K562 (cell line): ENCODE results near the gene ZNHIT3. TPM values are rescaled to one million over a fixed set of nuclear protein-coding genes. Genes with fewer than 3 reads are reported as not detected.
A peak's percentile ranks its signal among the peaks of the same experiment; 100 is the strongest.

ENCODE experiments used
- ASH1L ChIP-seq: fragments of 450-650 bp; IDR thresholded peaks from 2 replicates; pipeline ENCODE4 v1.6.1; 2018; ENCODE audit warnings: borderline replicate concordance, mild to moderate bottlenecking, low read depth; ENCODE audit not compliant: partially characterized antibody
- BMI1 ChIP-seq: fragments of 150-350 bp; IDR thresholded peaks from 2 replicates; pipeline ENCODE4 v1.6.1; 2014; ENCODE audit warnings: low read length
- BRF1 ChIP-seq: IDR thresholded peaks from 3 replicates; pipeline ENCODE4 v1.6.1; 2011; ENCODE audit warnings: borderline replicate concordance, mild to moderate bottlenecking; ENCODE audit not compliant: insufficient read length; ENCODE audit errors: extremely low read depth
- CBX8 ChIP-seq: fragments of 200-600 bp; sonication (generic); IDR thresholded peaks from 2 replicates; pipeline ENCODE4 v1.6.1; 2012; ENCODE audit warnings: borderline replicate concordance, mixed run types, low read depth, mild to moderate bottlenecking, moderate library complexity, mixed read lengths, low read length, control low read depth, inconsistent platforms; ENCODE audit not compliant: poor library complexity, severe bottlenecking; ENCODE audit errors: extremely low read depth
- FIP1L1 ChIP-seq: fragments of 200-400 bp; formaldehyde crosslinking; IDR thresholded peaks from 2 replicates; pipeline ENCODE4 v1.6.1; 2018; ENCODE audit warnings: mild to moderate bottlenecking, low read depth, low read length; ENCODE audit not compliant: poor library complexity, severe bottlenecking
- FOSL1 ChIP-seq: fragments of 200-800 bp; sonication (Bioruptor generic); conservative IDR thresholded peaks from 2 replicates; pipeline ENCODE4 v1.6.1; 2016; ENCODE audit warnings: missing genetic modification characterization, missing compliant biosample characterization
- KLF10 ChIP-seq: fragments of 250-450 bp; sonication (Bioruptor Pico); IDR thresholded peaks from 2 replicates; pipeline ENCODE4 v1.6.1; 2021; ENCODE audit warnings: matching md5 sums
- NFATC3 ChIP-seq: fragments of 450-650 bp; IDR thresholded peaks from 2 replicates; pipeline ENCODE4 v1.6.1; 2017; ENCODE audit warnings: mild to moderate bottlenecking
- NR2C2 ChIP-seq, 2 experiments: fragments of 200-800 bp in 1 of 2; sonication (Bioruptor generic) in 1 of 2; sonication (generic) in 1 of 2; formaldehyde crosslinking in 1 of 2; IDR thresholded peaks; 2 replicates each; pipeline versions ENCODE4 v1.6.1 to v1.8.0; 2016 to 2022; ENCODE audit warnings: mild to moderate bottlenecking in 1 of 2, missing compliant biosample characterization in 1 of 2, missing genetic modification characterization in 1 of 2, missing genetic modification reagents in 1 of 2
- POLR2AphosphoS5 ChIP-seq: IDR thresholded peaks from 2 replicates; pipeline ENCODE4 v1.6.1; 2011; ENCODE audit warnings: mild to moderate bottlenecking, low read depth, low read length, moderate library complexity; ENCODE audit not compliant: control insufficient read depth, insufficient read depth
- POLR2B ChIP-seq: fragments of 450-650 bp; IDR thresholded peaks from 2 replicates; pipeline ENCODE4 v1.6.1; 2018; ENCODE audit warnings: low read depth; ENCODE audit not compliant: partially characterized antibody
- RBM34 ChIP-seq: fragments of 200-400 bp; formaldehyde crosslinking; IDR thresholded peaks from 2 replicates; pipeline ENCODE4 v1.6.1; 2018; ENCODE audit warnings: low read length, borderline replicate concordance; ENCODE audit not compliant: insufficient read depth
- SETDB1 ChIP-seq: IDR thresholded peaks from one replicate; pipeline ENCODE4 v1.6.1; 2012; ENCODE audit warnings: low read length, control low read depth, inconsistent platforms
- SIN3B ChIP-seq: fragments of 450-650 bp; IDR thresholded peaks from 2 replicates; pipeline ENCODE4 v1.6.1; 2017; ENCODE audit warnings: low read depth, mild to moderate bottlenecking, moderate library complexity
- SMARCA5 ChIP-seq: fragments of 450-650 bp; IDR thresholded peaks from 2 replicates; pipeline ENCODE4 v1.6.1; 2016
- SPI1 ChIP-seq: IDR thresholded peaks from 2 replicates; pipeline ENCODE4 v1.6.1; 2011; ENCODE audit warnings: low read depth, low read length, control low read depth, borderline replicate concordance
- ZBTB7A ChIP-seq: IDR thresholded peaks from 2 replicates; pipeline ENCODE4 v1.6.1; 2011; ENCODE audit warnings: low read depth, mild to moderate bottlenecking, low read length, moderate library complexity, borderline replicate concordance; ENCODE audit not compliant: control insufficient read depth
- ZNF12 ChIP-seq: sonication (generic); formaldehyde crosslinking; IDR thresholded peaks from 2 replicates; pipeline ENCODE4 v1.4.0; 2020; ENCODE audit warnings: mild to moderate bottlenecking, missing genetic modification reagents
- ZNF239 ChIP-seq: fragments of 250-450 bp; sonication (Bioruptor Pico); IDR thresholded peaks from 2 replicates; pipeline ENCODE4 v1.4.0; 2020; ENCODE audit warnings: mild to moderate bottlenecking
- ZNF583 ChIP-seq: fragments of 250-450 bp; sonication (Bioruptor Pico); IDR thresholded peaks from 2 replicates; pipeline ENCODE4 v1.4.0; 2020
- ZNF764 ChIP-seq: fragments of 250-450 bp; sonication (Bioruptor Pico); IDR thresholded peaks from 2 replicates; pipeline ENCODE4 v1.4.0; 2020; ENCODE audit warnings: low read depth, mild to moderate bottlenecking, moderate library complexity
- polyA plus RNA-seq, 8 experiments: library from polyadenylated mRNA; depleted of rRNA in 4 of 8; stranded (reverse) in 5 of 8; unstranded in 3 of 8; fragments of >200 nt; fragmentation: Nextera tagmentation in 2 of 8; fragmentation: Illumina TruSeq in 1 of 8; extraction: Ambion mirVana in 2 of 8; extraction: Trizol in 1 of 8; gene quantifications; 2 replicates each; pipeline versions ENCODE4 v1.2.1 to v1.2.3, GENCODE V29; 2011 to 2014; ENCODE audit warnings: inconsistent platforms in 1 of 8, missing spikeins in 1 of 8
- total RNA-seq, 7 experiments: library from RNA; depleted of rRNA in 6 of 7; stranded (reverse); fragments of >200 nt in 6 of 7; fragmentation: Illumina TruSeq in 2 of 7; extraction: Trizol in 2 of 7; gene quantifications; 2 replicates each; pipeline versions ENCODE4 v1.2.1 to v1.2.3, GENCODE V29; 2011 to 2021; ENCODE audit warnings: low replicate concordance in 1 of 7
- TF ChIP-seq, protein P1 (sequence below): sonication (generic); formaldehyde crosslinking; IDR thresholded peaks from 2 replicates; pipeline ENCODE4 v1.8.0; 2023; ENCODE audit warnings: mild to moderate bottlenecking, missing genetic modification reagents
- TF ChIP-seq, protein P2 (sequence below): fragments of 450-650 bp; formaldehyde crosslinking; IDR thresholded peaks from 2 replicates; pipeline ENCODE4 v1.4.0; 2022; ENCODE audit warnings: missing genetic modification characterization
- TF ChIP-seq, protein P3 (sequence below): fragments of 250-450 bp; sonication (Bioruptor Pico); IDR thresholded peaks from 2 replicates; pipeline ENCODE4 v1.5.1; 2021; ENCODE audit warnings: mild to moderate bottlenecking

Gene ZNHIT3
- total and polyA plus RNA-seq, 9 of the 15 experiments (the other 6 are each of a cell fraction or from before 2014, with no cell fraction given), result 45.0 to 300 (median 88.4) TPM

DNA sequence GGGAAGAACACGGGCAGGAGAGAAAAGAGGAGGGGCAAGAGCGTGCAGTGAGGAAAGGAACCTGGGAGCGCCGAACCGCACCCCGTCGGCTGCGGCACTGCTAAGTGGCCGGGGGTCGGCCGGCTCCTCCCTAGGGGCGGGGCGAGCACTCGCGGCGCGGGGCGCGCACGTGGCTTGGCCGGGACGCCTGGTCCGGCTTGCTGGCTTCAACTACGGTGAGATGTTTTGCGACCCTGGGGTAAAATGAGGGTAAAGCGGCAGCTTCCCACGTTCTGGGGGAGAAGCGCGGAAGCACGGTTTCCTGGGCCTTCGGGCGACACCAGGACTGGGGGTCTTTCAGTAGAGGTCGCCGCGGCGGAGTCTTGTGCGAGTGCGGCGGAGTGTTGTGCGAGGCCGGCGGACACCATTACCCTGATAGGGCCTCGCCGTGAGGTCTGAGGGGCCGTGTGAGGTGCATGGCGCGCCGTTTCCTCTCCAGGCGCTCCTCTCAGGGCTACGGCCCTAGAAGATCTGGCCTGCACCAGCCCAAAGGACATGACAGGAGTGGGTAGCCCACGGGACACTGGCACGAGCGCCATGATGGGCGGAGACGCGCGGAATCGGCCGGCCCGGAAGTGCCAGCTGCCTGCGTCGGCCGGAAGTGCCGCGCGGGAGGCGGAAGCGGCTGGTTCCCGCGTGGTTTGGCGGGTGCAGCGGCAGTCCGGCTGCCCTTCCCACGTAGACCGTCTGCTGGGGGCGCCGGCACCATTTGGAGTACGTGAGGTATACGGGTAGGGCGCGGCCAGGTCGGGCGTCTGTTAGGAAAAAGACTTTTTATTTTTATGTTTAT, 48.6 kb downstream of the ZNHIT3 start, which contains the start of the genes MYO19 and PIGW (continued):
- no peak for TF ChIP-seq RBM34
- peak; percentile 50; the same call in 1 of the 2 replicates for TF ChIP-seq SPI1
- TF ChIP-seq FOSL1, result peak; percentile 12; the same call in 1 of the 2 replicates
- peak; percentile 72; the same call in 1 of the 2 replicates for TF ChIP-seq SIN3B
- TF ChIP-seq BRF1, result no peak
- no peak for TF ChIP-seq ZNF239
- TF ChIP-seq ZNF583, result peak; percentile 15; the same call in 1 of the 2 replicates
- TF ChIP-seq POLR2AphosphoS5, result peak; percentile 77
- TF ChIP-seq, protein P1, sequence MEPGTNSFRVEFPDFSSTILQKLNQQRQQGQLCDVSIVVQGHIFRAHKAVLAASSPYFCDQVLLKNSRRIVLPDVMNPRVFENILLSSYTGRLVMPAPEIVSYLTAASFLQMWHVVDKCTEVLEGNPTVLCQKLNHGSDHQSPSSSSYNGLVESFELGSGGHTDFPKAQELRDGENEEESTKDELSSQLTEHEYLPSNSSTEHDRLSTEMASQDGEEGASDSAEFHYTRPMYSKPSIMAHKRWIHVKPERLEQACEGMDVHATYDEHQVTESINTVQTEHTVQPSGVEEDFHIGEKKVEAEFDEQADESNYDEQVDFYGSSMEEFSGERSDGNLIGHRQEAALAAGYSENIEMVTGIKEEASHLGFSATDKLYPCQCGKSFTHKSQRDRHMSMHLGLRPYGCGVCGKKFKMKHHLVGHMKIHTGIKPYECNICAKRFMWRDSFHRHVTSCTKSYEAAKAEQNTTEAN (CRISPR knock-in tag), result peak; percentile 28; the same call in 1 of the 2 replicates
- TF ChIP-seq ZBTB7A, result peak; percentile 79
- TF ChIP-seq NFATC3, result no peak
- peak; percentile 28 for TF ChIP-seq ASH1L
- no peak for TF ChIP-seq ZNF764
- TF ChIP-seq, protein P2, sequence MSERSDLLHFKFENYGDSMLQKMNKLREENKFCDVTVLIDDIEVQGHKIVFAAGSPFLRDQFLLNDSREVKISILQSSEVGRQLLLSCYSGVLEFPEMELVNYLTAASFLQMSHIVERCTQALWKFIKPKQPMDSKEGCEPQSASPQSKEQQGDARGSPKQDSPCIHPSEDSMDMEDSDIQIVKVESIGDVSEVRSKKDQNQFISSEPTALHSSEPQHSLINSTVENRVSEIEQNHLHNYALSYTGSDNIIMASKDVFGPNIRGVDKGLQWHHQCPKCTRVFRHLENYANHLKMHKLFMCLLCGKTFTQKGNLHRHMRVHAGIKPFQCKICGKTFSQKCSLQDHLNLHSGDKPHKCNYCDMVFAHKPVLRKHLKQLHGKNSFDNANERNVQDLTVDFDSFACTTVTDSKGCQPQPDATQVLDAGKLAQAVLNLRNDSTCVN (CRISPR knock-in tag), result no peak
- TF ChIP-seq BMI1, result no peak
- no peak for TF ChIP-seq NR2C2 (CRISPR knock-in tag; IDR thresholded peaks at IDR 0.05)
- peak; percentile 83 for TF ChIP-seq NR2C2 (tag; IDR thresholded peaks at IDR 0.05)
- TF ChIP-seq CBX8, result no peak
- TF ChIP-seq KLF10 (CRISPR knock-in tag), result no peak
- TF ChIP-seq POLR2B, result peak; percentile 73
- no peak for TF ChIP-seq SMARCA5
- TF ChIP-seq SETDB1, result no peak
- TF ChIP-seq ZNF12 (CRISPR knock-in tag), result no peak; the same call in 1 of the 2 replicates
- TF ChIP-seq, protein P3, sequence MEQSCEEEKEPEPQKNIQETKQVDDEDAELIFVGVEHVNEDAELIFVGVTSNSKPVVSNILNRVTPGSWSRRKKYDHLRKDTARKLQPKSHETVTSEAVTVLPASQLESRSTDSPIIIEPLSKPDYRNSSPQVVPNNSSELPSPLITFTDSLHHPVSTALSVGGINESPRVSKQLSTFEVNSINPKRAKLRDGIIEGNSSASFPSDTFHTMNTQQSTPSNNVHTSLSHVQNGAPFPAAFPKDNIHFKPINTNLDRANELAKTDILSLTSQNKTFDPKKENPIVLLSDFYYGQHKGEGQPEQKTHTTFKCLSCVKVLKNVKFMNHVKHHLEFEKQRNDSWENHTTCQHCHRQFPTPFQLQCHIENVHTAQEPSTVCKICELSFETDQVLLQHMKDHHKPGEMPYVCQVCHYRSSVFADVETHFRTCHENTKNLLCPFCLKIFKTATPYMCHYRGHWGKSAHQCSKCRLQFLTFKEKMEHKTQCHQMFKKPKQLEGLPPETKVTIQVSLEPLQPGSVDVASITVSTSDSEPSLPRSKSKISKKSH, result no peak
- peak; percentile 86 for TF ChIP-seq FIP1L1
